Hepatocyte (in vitro differentiated cells): ENCODE results near the gene INSIG1.

Experiments used
- EZH2 ChIP-seq: fragments of 200-600 bp; sonication (generic); IDR thresholded peaks from 2 replicates; pipeline ENCODE4 v1.6.1; 2016; ENCODE audit warnings: antibody characterized with exemption, mild to moderate bottlenecking, borderline replicate concordance
- EZH2phosphoT487 ChIP-seq: fragments of 200-600 bp; sonication (generic); IDR thresholded peaks from one replicate; pipeline ENCODE4 v1.6.1; 2018; ENCODE audit warnings: antibody characterized with exemption, mild to moderate bottlenecking, low read depth, moderate library complexity; ENCODE audit not compliant: unreplicated experiment, severe bottlenecking
- TF ChIP-seq, protein P1 (sequence below): fragments of 200-600 bp; sonication (generic); IDR thresholded peaks from 2 replicates; pipeline ENCODE4 v1.5.1; 2016; ENCODE audit warnings: antibody characterized with exemption, mild to moderate bottlenecking; ENCODE audit not compliant: poor library complexity

DNA sequence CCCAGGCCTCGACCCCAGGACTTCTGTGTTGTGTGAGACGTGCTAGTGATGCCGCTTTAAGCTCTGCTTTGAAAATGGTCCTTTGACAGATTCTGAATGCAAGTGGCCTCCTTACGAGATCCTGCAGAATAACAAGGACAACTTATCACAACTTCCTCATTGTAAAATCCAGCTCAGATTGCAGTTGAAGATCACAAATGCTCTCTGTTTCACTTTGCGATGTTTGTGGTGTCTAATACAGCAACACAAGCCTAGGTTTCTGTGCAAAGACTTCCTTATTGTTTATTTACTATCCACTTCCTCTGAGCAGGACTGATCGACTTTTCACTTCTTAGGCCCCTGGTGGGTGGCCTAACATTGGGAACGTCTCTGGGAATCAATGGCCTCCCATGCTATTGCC lies 31.7 kb upstream of the INSIG1 start:
- TF ChIP-seq, protein P1, sequence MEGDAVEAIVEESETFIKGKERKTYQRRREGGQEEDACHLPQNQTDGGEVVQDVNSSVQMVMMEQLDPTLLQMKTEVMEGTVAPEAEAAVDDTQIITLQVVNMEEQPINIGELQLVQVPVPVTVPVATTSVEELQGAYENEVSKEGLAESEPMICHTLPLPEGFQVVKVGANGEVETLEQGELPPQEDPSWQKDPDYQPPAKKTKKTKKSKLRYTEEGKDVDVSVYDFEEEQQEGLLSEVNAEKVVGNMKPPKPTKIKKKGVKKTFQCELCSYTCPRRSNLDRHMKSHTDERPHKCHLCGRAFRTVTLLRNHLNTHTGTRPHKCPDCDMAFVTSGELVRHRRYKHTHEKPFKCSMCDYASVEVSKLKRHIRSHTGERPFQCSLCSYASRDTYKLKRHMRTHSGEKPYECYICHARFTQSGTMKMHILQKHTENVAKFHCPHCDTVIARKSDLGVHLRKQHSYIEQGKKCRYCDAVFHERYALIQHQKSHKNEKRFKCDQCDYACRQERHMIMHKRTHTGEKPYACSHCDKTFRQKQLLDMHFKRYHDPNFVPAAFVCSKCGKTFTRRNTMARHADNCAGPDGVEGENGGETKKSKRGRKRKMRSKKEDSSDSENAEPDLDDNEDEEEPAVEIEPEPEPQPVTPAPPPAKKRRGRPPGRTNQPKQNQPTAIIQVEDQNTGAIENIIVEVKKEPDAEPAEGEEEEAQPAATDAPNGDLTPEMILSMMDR = no peak
- TF ChIP-seq EZH2 (no peak), EZH2phosphoT487 (no peak)
